Measurements from ENCODE around the gene WT1.

- TF ChIP-seq CTCF (IDR thresholded peaks at IDR 0.05; ENCODE audit: low read depth, low read length, poor library complexity, severe bottlenecking), result no peak
- no peak for TF ChIP-seq EZH2phosphoT487 (IDR thresholded peaks at IDR 0.05; ENCODE audit: borderline replicate concordance, low read length)
Measured at GRCh38 chr11:32440312-32440908, 5.1 kb upstream of the WT1 start.

All from DOHH2 (cell line).